Right kidney (tissue), 1 donor: ENCODE measurements around the gene CFAP43.

Source experiments
- DNase-seq: peaks from one replicate; pipeline ENCODE4 v3.0.0-alpha.2; 2016

CFAP43 gene

DNA sequence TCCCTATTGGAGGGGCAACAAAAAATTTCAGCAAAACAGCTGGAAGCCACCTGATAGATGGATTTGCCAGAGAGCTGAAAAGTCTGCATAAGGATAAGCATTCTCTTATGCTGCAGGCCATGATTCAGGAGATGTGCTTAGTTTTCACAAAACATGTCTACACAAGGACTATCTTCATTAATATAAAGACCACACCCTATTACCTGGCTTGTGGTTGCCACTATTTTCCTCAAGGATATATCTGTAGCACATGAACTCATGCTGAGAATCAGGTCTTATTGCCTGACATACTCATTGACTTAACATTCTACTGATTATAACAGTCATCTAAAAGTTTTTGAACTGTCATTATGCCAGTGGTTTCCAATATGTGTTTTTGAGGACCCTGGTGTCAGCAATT is 139.4 kb downstream of the CFAP43 start:
- DNase-seq = no peak

DNA sequence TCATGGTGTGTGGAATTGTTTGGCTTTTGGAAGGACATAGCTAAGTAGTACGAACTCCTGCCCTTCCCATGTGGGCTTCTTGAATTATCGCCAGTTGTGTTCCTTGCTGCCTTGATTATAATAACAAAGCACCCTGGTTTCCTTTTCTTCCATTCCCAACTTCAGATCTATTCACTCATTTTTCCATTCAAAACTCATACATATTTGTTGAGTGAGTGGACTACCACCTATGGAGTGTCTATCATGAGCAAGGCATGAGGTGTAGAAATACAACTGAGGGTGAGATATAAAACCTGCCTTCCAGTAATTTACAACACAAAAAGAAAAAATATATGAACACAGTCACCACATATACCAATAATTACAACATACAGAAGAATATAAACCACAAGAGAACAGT is 141.6 kb downstream of the CFAP43 start:
- no peak for DNase-seq

GRCh38 chr10:104089621-104090020 is 142.5 kb downstream of the CFAP43 start:
- no peak for DNase-seq

DNA sequence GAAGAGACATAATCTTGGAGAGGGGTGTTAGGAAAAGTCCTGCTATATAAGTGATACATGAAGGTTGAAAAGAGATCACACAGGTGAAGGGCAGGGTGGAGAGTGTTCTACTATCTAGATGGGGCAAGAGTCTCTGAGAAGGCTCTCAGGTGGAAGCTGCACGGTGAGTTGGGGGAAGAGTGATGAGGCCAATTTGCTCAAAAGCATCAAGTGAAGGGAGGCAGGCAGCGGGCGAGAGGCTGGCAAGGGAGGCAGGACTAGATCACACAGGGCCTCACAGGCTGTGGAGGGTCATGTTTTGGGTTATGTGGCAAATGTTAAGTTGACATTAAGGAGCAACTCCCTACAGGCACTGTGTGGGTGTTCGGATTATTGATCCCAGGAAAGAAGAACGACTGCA is 143.9 kb downstream of the CFAP43 start:
- DNase-seq = no peak

DNA sequence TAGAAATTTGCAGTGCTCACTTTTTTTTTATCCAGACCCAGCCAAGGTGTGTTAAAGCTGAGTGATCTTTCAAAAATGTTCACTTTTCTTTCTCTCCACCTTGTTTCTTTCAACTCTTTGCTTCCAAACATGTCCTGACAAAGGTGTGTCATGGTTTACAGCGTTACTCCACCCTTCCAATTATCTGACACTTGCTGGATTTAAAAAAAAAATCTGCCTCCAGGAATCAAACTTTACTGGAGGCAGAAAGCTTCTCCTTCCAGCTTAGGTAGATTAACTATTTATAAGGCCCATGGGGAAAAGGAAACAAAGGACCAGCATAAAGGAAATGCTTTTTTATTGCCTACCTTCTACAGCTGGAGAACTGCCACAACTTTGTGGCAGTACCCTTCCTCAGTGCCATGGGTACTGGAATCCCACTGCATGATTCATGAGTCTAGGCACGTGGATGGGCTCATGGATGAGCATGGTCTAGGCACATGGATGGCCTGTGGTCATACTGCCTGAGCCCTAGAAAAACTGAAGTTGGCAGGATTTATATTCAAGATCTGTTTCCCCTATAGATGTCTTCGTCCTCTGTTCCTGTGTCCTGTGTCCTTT is 146.3 kb downstream of the CFAP43 start, which contains the start of gene COL17A1:
Gene COL17A1 (minus strand): TSS at position 80 of the 600 bp plus-strand sequence. CDS start 5,207 bp downstream, outside the sequence.
- DNase-seq = no peak

DNA sequence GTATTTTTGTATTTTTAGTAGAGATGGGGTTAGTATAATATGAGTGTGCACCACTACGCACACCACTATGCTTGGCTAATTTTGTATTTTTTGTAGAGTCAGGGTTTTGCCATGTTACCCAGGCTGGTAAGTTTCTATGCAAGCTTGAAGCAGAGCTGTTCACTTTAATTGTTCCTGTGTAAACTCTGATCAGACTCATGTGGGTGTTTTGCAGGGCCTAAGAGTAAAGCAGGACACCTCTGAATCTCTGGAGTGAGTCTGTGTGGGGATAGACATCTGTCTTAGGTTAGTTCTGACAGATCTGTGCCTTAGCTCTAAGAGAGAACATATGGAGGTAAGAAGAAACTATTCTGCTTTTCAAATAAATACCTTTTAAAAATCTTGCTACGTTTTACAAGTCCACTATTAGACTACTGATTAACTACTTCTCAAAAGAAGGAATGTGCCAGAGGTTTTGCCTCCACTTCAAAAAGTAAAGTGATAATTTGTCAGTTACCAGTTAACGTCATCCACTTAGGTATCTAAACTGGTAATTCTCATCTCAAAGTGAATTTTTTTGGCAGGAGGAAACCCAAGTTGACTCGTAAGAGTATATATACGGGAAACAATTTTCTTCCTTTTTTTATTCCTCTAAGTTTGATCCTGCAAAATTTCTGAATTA is 147.6 kb downstream of the CFAP43 start:
- no peak for DNase-seq

- no peak for DNase-seq
Measured at GRCh38 chr10:104081998-104082397, 150.2 kb downstream of the CFAP43 start.

DNA sequence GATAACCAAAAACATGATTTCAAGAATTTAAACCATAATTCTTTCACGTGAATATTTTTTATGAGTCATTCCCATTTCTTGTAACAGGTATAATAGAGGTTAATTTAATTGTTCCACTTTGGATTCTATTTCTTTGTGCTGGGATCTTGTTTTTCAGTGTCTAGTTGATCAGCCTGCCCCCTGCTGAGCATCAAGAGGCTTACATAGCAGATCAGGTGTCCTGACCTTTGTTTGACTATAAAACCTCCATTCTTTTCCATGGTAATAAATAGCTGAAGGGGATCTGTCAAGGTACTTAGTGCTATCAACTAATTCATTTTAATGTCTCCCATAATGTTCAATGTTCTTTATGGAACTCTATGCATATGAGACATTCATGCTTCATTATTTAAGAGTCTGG is 151.4 kb downstream of the CFAP43 start:
- DNase-seq = no peak
